Mononuclear cell (primary cell): ENCODE data around the gene TRAK1. TPM values are rescaled to one million over a fixed set of nuclear protein-coding genes. Genes with fewer than 3 reads are reported as not detected.
"Not testable (repeated sequence)": the region's sequence is repeated elsewhere in the genome, so short reads cannot be mapped to it uniquely, and the experiment has no call there.

ENCODE experiments used
- H3K27me3 ChIP-seq: 2 replicates; pipeline ENCODE4 v1.6.0; 2011; ENCODE audit warnings: low read length, control low read depth; ENCODE audit not compliant: insufficient read depth
- H3K4me1 ChIP-seq: 2 replicates; pipeline ENCODE4 v1.5.1; 2011; ENCODE audit warnings: mild to moderate bottlenecking, low read length, control low read depth; ENCODE audit not compliant: insufficient read depth
- H3K4me3 ChIP-seq: 2 replicates; pipeline ENCODE4 v1.5.1; 2011; ENCODE audit warnings: mild to moderate bottlenecking, low read length, moderate library complexity
- H3K9me3 ChIP-seq: 2 replicates; pipeline ENCODE4 v1.5.1; 2011; ENCODE audit warnings: low read depth, mild to moderate bottlenecking, control low read depth, low read length
- total RNA-seq: library from RNA; depleted of rRNA; stranded (reverse); fragments of >200 nt; gene quantifications from one replicate; pipeline ENCODE4 v1.2.3, GENCODE V29; 2012

TRAK1 gene, protein sequence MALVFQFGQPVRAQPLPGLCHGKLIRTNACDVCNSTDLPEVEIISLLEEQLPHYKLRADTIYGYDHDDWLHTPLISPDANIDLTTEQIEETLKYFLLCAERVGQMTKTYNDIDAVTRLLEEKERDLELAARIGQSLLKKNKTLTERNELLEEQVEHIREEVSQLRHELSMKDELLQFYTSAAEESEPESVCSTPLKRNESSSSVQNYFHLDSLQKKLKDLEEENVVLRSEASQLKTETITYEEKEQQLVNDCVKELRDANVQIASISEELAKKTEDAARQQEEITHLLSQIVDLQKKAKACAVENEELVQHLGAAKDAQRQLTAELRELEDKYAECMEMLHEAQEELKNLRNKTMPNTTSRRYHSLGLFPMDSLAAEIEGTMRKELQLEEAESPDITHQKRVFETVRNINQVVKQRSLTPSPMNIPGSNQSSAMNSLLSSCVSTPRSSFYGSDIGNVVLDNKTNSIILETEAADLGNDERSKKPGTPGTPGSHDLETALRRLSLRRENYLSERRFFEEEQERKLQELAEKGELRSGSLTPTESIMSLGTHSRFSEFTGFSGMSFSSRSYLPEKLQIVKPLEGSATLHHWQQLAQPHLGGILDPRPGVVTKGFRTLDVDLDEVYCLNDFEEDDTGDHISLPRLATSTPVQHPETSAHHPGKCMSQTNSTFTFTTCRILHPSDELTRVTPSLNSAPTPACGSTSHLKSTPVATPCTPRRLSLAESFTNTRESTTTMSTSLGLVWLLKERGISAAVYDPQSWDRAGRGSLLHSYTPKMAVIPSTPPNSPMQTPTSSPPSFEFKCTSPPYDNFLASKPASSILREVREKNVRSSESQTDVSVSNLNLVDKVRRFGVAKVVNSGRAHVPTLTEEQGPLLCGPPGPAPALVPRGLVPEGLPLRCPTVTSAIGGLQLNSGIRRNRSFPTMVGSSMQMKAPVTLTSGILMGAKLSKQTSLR
- 26.3 TPM for total RNA-seq

DNA sequence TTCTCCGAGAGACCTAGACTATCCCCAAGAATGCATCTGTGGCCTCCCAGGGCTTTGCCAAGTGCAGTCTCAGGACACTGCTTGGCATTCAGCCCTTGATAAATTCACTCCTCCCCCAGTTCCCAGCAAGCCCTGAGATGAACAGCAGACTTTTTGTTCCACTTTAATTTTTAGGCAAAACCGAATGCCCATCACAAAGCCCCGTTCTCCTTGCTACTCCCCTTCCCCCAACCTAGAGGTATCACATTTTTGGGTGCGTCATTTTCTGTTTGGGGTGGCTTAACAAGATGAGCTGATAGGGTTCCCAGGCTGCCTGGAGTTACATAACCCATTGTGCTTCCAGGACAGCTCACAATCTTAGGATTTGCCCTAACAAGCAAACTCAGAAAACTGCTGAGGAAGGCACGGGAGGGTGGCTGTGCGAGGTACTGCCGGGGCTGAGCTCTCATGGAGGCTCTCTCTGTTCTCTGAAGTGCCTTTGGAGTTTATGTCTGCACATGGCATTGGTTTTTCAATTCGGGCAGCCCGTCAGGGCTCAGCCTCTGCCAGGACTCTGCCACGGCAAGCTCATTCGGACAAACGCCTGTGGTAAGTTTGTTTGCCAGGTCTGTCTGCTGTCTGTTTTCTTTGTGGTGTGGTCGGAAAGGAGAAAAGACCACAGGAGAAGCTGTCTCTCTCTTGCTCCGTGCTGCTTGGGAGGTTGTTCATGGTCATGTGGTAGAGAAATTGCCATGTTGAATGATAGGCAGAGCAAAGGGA is at the start of gene TRAK1:
TRAK1 (plus strand) TSS at position 385 of the 759 bp plus-strand sequence; CDS start at position 498, 113 bp downstream.
- H3K4me1 ChIP-seq: peaks cover 10% of the 10 kb centered on the region
- H3K27me3 ChIP-seq: no peaks in the 10 kb centered on the region
- no peak within 1 kb of the TSS for H3K4me3 ChIP-seq
- no peaks in the 10 kb centered on the region for H3K9me3 ChIP-seq

DNA sequence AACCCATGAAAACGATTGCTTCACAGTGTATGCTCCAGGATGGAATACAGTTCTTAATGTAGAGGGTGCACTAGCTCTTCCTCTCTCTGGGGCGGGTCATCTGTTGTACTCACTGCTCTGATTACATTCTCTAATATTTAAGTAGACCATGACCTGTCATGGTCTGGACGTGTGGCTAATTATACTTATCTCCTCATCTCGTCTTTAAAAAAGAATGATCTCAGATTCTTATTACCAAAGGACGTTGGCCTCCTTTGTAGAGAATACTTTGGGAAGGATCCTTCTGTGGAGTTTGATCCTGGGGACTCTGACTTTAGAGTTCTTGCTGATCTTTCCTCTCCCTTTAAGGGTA is 48.4 kb upstream of the TRAK1 start:
- Histone ChIP-seq H3K4me3 (no peak overlapping the region), H3K27me3 (no peaks in the 10 kb centered on the region), H3K9me3 (no peaks in the 10 kb centered on the region), H3K4me1 (peaks cover 14% of the 10 kb centered on the region)

DNA sequence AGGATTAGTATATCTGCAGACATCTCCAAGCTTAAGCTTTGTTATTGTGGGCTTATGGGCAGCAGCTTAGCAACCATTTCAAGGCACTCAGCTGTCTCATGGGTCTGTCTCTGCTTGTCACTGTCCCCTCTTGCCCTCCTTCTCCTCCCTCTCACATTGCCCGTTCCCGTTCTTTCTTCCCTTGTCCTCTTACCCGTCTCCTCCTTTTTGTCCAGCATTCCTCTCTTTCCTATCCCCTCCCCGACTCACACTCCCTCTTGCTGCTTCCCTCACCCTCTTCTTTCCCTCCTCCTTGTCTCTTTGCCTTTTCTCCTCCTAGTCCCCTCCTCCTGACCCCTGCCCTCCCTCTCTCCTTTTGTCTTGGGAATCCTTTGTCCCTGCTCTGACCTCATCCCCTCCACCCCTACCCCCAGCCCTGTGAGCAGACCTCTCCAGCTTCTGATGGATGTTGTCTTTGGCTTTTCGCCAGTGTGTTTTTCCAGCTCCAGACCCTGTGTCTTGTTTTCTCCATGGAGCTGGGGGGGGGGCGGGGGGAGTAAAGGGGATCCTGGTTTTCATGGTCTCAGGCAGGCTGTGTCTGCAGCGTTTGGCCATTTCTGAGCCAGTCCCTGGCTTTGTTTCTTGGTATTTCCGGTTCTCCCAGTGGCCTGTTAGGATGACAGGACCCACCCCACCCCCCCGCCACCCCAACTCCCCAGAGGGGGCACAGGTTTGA is 47.9 kb upstream of the TRAK1 start:
- Histone ChIP-seq H3K4me3 (no peak overlapping the region), H3K4me1 (peaks cover 15% of the 10 kb centered on the region), H3K9me3 (no peaks in the 10 kb centered on the region), H3K27me3 (no peaks in the 10 kb centered on the region)

DNA sequence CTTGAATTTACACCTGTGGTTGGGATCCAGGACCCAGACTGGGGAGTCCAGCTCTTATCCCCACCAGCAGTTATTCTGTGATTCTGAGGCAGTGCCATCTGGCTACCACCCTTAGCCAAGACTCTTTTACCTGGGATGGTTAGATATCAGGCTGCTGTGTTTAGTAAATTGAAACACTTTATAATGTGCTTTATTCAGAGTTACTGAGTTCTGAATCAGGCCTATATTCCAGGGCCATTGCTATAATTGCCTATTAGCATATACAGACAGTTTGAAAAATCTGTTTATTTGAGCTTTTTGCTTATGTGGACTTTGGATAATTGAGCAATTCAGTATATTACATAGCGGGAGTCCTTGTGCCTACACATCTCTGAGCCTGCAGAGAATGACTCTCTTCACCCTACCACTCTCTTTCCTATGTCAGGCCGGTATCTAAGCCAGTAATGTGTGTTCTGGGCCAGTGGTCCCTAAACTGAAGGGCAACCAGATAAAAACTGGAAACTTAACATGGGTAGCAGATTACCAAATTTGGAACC is 45.4 kb upstream of the TRAK1 start:
- Histone ChIP-seq H3K9me3 (no peaks in the 10 kb centered on the region), H3K4me3 (no peak overlapping the region), H3K4me1 (peaks cover 26% of the 10 kb centered on the region), H3K27me3 (no peaks in the 10 kb centered on the region)

DNA sequence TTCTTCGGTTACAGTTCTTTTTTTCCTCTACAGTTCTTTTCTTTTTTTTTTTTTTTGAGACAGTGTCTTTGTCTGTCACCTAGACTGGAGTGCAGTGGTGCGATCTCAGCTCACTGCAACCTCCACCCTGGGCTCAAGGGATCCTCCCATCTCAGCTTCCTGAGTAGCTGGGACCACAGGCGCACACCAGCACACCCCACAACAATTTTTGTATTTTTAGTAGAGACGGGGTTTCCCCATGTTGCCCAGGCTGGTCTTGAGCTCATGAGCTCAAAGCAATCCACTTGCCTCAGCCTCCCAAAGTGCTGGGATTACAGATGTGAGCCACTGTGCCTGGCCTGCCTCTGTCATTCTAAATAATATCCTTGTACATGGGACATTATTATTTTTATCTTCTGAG is 42.6 kb upstream of the TRAK1 start:
- H3K9me3 ChIP-seq, H3K27me3 ChIP-seq, H3K4me3 ChIP-seq: not testable (repeated sequence)
- peaks cover 36% of the 10 kb centered on the region for H3K4me1 ChIP-seq

DNA sequence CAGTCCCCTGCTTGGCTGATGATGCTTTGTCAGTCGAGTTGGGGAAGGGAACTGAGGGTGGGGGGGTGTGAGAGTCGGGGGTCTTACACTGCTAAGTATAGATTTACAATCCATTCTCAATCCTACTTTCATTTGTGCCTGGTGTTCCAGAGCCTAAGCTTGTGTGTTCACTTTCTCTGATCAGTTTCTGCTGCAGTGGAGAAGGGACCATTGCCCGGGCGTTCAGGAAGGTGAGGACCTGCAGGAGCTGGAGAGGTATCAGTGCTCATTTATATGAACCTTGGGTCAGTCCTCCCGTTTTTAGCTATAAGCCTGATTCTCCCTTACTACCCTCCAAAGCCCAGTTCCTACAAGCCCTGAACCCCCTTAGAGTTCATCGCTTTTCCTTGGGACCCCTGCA is 41.0 kb upstream of the TRAK1 start:
- no peaks in the 10 kb centered on the region for H3K9me3 ChIP-seq
- peaks cover 29% of the 10 kb centered on the region for H3K4me1 ChIP-seq
- H3K4me3 ChIP-seq: no peak overlapping the region
- H3K27me3 ChIP-seq: no peaks in the 10 kb centered on the region

DNA sequence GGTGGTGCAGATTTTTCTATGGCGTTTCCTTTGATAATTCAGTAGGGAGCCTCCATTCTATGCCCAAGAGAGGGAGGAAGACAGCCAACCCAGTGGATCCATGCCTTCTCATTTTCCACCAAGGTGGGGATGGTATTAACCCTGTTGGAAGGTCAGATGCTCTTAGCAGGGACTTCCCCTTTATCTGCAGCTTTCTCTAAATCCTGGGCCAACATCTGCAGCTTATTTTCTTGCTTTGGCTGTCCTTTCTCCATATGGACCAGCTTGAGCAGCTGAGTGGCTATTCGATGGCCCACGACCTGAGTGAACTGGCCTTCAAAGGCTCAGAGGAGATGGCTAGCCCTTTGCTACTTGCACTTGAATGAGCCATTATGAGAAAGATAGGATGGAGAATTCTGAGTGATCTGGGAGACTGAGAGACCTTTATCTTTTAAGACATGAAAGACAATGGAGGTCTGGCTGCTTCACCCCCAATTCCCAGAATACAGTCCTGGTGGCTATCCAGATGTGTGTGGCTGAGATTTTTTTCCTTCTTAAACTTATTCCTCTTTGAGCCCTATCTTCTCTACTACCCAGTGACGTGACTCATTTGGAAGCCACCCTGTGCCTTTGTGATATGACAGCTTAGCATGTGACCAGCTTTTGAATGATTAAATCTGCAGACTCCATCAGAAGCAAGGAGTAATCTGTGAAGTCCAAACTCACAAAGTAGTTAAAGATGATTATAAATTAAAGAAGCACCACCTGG is 39.6 kb upstream of the TRAK1 start:
- Histone ChIP-seq H3K4me3 (no peak overlapping the region), H3K9me3 (no peaks in the 10 kb centered on the region), H3K27me3 (no peaks in the 10 kb centered on the region), H3K4me1 (peaks cover 24% of the 10 kb centered on the region)

DNA sequence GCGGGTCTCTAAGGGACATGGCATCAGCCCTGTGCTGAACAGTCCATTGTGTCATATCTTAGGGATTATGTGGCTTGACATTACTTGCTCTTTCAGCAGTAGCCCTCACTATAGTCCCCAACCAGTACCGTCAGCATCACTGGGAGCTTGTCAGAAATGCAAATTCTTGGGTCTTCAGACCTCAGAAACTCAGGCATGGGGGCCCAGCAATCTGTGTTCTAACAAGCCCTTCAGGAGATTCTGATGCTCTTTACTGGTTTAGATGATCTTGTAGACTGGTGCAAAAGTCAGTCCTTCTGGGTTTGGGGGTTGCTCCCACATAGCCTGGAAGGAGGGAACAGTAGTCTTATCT is 39.0 kb upstream of the TRAK1 start:
- Histone ChIP-seq H3K4me3 (no peak overlapping the region), H3K4me1 (peaks cover 28% of the 10 kb centered on the region), H3K27me3 (no peaks in the 10 kb centered on the region), H3K9me3 (no peaks in the 10 kb centered on the region)

DNA sequence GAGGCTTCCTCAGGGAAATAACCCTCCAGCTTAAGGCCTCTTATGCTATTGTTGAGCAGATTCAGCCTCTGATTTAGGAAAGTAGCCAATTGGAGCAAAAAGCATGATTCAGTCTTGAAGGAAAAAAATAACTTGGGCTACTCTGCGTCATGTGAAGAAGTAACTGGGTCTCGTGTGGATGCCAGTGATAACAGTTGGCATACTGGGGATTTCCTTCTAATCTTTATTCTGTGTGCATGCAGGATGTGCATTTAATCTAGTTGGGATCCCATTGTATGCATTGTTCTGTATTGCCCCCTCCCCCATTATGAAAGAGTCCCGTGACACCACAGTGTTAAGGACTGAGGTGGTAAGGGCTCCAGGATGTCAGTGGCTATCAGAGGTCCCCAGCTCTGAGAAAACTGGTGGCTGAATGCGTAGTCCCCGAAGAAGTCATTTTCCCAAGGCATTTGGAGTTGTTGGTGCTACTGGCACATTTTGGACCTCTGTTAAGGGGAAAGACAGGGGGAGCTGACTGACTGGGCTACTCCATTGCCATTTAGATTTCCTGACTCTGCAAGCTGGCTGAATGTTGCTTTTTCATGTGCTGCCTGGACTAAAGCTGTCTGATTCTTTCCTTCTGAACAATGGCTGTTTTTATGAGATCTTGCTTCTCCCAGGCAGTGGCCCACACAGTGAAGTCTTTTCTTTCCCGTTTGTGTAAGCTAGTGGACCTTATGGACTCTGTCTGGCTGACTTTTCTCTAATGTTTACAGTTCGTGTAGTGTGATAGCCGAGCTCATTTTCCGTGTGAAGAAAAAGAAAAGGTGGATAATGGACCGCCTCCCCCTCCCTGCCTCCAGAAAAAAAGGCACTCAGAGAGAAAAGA is 38.4 kb upstream of the TRAK1 start:
- no peaks in the 10 kb centered on the region for H3K27me3 ChIP-seq
- no peaks in the 10 kb centered on the region for H3K9me3 ChIP-seq
- H3K4me1 ChIP-seq: peaks cover 34% of the 10 kb centered on the region

DNA sequence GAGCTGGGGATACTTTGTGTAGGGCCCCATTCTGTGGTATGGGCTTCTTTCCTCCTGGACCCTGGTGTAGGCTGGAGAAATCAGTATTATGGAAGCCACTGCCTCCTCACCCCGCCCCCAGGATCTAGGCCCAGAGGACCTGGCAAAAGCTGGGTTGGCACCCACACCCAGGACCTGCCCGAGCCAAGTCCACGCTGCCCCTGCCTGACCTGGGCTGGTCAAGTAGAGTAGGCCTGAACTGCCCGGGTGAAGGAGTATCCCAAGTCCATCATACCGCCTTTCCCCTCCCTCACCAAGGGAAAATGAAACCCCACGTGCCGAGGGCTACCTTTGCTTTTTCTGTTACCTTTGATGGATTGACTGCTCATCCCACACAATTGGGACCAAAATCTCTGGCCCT is 37.7 kb upstream of the TRAK1 start:
- Histone ChIP-seq H3K4me1 (peaks cover 34% of the 10 kb centered on the region), H3K9me3 (no peaks in the 10 kb centered on the region), H3K27me3 (no peaks in the 10 kb centered on the region), H3K4me3 (no peak overlapping the region)

More for the DNA sequence above, 38.4 kb upstream of the TRAK1 start:
- H3K4me3 ChIP-seq: no peak overlapping the region

DNA sequence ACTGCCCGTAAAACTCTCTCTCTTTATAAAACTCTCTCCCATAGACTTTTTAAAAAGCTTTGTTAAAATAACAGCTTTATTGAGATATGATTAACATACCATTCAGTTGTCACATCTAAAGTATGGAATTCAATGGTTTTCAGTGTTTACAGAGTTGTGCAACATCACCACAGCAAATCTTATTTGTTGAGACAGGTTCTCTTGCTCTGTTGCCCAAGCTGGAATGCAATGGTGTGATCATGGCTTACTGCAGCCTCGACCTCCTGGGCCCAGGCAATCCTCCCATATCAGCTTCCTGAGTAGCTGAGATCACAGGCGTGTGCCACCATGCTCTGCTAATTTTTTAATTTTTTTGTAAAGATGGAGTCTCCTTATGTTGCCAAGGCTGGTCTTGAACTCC is 35.9 kb upstream of the TRAK1 start:
- H3K9me3 ChIP-seq: no peaks in the 10 kb centered on the region
- H3K27me3 ChIP-seq: no peaks in the 10 kb centered on the region
- no peak overlapping the region for H3K4me3 ChIP-seq
- H3K4me1 ChIP-seq: peaks cover 26% of the 10 kb centered on the region

DNA sequence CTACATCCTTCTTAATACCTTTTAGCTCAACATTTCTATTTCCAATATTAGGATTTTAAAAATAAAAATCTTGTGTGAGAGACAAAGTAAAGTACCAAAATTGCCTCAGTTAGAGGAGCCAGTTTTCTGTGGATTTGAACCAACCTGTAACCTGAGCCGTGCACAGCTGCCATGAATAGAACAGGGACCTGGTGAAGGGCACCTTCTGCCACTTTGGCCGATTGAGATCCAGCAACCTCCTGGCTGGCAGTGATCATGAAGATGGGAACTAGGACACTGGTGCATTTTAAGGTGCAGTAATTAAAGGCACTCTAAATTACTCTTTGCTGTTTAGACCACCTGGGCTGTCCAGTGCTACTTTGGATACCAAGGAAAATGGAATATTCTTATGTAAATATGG is 34.3 kb upstream of the TRAK1 start:
- H3K4me3 ChIP-seq: no peak overlapping the region
- no peaks in the 10 kb centered on the region for H3K9me3 ChIP-seq
- H3K4me1 ChIP-seq: peaks cover 32% of the 10 kb centered on the region
- no peaks in the 10 kb centered on the region for H3K27me3 ChIP-seq

DNA sequence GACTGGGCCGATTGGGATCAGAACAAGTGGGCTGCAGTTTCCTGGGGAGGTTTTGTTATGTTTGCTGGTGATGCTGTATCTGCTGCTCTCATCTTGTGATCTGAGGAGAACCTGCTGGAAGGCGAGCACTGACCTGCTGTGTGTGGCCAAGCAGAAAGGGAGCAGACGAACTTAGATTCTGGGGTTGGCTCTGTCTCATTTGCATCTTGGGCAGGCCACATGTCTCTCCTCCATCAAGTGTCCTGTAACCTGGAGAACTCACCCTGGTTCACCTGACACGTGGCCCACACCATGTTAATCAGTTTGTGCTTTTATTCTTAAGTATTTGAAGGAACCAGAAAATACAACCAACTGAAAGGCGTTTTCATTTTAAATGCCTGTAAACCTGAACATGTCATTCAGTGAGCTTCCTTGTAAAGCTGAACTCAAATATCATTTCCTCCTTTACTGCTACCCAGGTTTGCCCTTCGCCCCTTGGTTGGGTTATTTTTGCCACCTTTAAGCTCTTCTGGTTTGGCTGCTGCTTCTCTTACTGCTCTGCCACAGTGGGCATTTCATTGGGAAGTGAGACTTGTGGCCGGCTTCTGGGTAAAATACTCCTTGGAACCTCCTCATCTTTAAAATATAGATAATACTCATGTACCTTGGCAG is 33.5 kb upstream of the TRAK1 start:
- Histone ChIP-seq H3K27me3 (no peaks in the 10 kb centered on the region), H3K4me3 (no peak overlapping the region), H3K4me1 (peaks cover 33% of the 10 kb centered on the region), H3K9me3 (no peaks in the 10 kb centered on the region)
